Subcutaneous adipose tissue (tissue), 4 donors: Measurements from ENCODE around the gene CISD2. TPM values are rescaled to one million over a fixed set of nuclear protein-coding genes. Genes with fewer than 3 reads are reported as not detected.

ENCODE experiments used
- total RNA-seq, 4 donors: library from RNA; depleted of rRNA; stranded (reverse); fragments of >200 nt; gene quantifications; one replicate each; pipeline ENCODE4 v1.1.0, GENCODE V29; 2016
- TF ChIP-seq, protein P1 (sequence below): fragments of 450-650 bp; IDR thresholded peaks from one replicate; pipeline ENCODE4 v1.5.1; 2016; ENCODE audit warnings: low read depth, mild to moderate bottlenecking, control low read depth, antibody characterized with exemption, moderate library complexity

Gene CISD2
- total RNA-seq, 4 donors from 2014 or later: 9.2 to 34.2 (median 15.2) TPM

DNA sequence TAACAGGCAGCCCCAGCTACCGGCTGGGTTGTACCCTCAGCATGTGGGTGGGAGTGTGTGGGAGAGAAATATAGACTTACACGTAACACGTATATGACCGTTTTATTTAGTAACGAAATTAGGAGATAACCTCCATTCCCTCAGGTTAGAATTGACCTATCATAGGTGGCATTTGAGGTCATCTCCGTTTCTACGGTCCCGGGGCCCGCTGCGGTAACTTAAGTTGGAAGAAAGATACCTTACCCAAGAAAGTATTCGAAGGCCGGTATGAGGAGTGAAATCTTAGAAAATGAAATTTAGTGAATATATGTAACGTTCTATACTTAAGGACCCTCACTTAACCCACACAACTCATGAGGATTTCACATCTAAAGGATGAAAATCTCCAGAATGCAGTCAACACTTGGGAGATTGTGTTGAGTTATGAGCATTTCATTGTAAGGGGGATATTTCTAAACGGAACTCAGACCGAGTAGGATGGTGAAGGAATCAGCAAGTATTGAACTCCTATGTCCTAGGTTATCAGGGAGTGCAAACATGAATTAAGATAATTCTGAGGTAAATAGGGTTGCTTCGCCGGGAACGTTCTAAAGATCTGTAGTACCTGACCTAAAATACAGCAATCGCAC lies 891 bp downstream of the CISD2 start:
- TF ChIP-seq, protein P1, sequence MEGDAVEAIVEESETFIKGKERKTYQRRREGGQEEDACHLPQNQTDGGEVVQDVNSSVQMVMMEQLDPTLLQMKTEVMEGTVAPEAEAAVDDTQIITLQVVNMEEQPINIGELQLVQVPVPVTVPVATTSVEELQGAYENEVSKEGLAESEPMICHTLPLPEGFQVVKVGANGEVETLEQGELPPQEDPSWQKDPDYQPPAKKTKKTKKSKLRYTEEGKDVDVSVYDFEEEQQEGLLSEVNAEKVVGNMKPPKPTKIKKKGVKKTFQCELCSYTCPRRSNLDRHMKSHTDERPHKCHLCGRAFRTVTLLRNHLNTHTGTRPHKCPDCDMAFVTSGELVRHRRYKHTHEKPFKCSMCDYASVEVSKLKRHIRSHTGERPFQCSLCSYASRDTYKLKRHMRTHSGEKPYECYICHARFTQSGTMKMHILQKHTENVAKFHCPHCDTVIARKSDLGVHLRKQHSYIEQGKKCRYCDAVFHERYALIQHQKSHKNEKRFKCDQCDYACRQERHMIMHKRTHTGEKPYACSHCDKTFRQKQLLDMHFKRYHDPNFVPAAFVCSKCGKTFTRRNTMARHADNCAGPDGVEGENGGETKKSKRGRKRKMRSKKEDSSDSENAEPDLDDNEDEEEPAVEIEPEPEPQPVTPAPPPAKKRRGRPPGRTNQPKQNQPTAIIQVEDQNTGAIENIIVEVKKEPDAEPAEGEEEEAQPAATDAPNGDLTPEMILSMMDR: no peak

- TF ChIP-seq, protein P1: no peak
Observed at GRCh38 chr4:102871772-102872171, 3.0 kb downstream of the CISD2 start.

GRCh38 chr4:102878901-102879300 lies 10.1 kb downstream of the CISD2 start:
- TF ChIP-seq, protein P1: no peak

GRCh38 chr4:102881343-102881742 lies 12.6 kb downstream of the CISD2 start:
- TF ChIP-seq, protein P1: no peak

DNA sequence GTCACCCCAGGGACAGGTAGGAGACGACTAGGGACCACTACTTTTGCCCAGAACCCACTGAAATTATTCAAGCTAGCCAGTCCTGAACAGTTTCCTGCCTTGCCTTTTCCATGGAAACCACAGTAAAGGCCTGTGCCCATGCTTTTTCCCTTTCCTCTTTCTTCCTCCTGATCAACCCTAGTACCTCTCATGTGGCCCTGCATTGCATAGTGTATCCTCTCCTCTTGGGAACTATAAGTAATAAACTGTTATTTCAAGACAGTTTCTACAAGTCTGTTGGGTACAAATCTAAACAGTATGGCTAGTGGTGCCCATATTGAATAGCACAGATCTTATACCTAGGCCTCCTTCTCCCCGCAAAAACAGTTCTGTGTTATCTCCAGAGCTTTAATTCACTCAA lies 14.5 kb downstream of the CISD2 start:
- TF ChIP-seq, protein P1: no peak

GRCh38 chr4:102901804-102902203 lies 33.0 kb downstream of the CISD2 start:
- TF ChIP-seq, protein P1: no peak

- TF ChIP-seq, protein P1: no peak
Observed at GRCh38 chr4:102918859-102919258, 50.1 kb downstream of the CISD2 start.
